ENCODE measurements around the gene HUNK.
"Not testable (repeated sequence)": the region's sequence is repeated elsewhere in the genome, so short reads cannot be mapped to it uniquely, and the experiment has no call there.

Gene HUNK

DNA sequence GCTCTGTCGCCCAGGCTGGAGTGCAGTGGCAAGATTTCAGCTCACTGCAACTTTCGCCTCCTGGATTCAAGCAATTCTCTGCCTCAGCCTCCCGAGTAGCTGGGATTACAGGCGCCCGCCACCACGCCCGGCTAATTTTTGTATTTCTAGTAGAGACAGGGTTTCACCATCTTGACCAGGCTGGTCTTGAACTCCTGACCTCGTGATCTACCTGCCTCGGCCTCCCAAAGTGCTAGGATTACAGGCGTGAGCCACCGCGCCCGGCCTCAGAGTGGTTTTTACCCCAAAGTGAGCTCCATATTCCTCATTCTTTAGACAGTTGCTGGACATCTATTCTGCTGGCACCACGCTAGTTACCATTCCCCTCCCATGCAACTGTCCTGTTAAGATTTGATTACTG lies 1.4 kb upstream of the HUNK start:
- DNase-seq, result not testable (repeated sequence)

DNA sequence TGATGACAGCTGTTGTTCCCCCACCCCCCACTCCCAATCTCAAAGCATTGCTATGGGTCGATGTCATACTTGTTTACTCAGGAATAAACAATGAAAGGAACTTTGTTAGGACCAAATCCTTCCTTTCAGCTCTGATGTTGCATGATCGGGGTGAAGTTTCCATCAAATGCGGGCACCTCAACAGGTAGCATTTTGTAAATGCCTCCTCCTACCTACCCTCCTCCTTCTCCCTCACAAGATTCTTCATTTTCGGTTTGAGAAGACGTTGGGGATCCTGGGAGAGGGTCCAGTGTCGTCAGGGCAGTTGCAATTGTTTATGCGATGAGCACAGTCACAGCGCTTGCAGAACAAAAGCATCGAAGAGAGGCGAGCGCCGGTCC lies 758 bp upstream of the HUNK start:
- DNase-seq, result no peak

DNA sequence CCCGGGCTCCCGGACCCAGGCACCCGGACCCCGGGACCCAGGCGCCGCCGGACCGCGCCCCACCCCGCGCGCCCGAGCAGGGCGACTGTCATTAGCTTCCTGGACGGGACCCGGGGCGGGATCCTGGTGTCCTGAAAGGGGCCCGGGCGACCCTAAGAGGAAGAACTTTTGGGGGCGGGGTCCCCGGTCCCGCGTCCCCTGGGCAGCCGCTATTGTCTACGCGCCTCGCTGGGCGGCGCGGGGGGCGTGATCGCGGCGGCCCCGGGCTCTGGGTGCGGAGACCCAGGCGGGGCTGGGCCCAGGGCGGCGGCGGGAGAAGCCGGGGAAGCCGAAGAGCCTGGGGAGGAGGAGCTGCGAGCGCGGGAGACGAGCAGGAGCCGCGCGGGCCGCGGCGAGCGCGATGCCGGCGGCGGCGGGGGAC lies 465 bp downstream of the HUNK start:
- DNase-seq, result peak; percentile 33

DNA sequence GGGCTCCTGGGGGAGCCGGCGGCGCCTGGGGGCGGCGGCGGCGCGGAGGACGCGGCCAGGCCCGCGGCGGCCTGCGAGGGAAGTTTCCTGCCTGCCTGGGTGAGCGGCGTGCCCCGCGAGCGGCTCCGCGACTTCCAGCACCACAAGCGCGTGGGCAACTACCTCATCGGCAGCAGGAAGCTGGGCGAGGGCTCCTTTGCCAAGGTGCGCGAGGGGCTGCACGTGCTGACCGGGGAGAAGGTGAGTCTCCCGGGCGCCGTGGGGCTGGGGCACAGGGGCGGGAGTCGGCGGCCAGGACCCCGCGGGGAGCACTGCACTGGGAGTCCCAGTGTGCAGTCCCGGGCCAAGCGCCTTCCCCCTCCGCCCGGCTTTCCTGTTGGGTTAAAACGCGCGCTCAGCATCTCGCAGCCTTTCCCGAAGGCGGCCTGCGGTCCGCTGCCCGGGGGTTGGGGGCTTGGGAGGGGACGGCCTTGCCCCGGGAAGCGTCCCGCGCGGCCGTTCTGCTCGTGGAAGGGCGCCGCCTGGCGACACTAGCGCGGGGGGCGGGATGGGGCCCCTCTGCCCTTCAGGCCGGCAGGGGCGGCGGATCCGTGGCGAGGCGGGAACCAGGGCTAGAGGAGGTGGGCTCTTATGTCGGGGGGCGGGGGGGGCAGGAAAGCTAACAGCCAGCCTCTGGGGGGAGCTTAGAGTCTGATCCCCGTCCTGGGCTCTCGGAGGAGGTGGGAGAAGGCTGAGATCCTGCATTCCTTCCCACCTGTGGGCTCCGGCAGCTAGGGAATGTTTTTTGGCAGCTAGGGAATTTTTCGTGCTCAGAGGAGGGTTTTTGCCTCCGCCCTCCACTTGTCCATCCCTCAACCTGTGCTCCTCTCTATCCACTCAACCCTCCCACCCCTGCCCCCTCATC lies 1.1 kb downstream of the HUNK start:
- peak; percentile 10 for DNase-seq

DNA sequence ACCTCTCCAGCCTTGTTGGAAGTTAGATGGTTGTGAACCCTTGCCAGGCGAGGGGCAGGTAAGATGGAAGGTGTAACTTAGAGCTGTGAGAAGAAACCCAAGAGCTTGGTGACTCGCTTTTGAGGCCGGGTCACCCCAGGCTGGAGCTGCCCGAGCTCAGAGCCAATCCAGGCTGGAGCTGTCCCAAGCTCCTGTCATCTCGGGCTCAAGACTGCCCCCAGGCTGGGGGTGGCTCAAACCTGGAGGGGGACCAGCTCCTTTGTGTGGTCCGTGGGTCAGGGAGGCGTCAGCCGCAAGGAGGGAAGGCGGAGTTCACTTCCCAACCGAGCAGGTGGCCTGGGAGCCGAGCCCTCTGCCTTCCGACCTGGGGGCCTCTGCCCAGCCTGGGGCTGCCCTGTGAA lies 2.0 kb downstream of the HUNK start:
- no peak for DNase-seq

DNA sequence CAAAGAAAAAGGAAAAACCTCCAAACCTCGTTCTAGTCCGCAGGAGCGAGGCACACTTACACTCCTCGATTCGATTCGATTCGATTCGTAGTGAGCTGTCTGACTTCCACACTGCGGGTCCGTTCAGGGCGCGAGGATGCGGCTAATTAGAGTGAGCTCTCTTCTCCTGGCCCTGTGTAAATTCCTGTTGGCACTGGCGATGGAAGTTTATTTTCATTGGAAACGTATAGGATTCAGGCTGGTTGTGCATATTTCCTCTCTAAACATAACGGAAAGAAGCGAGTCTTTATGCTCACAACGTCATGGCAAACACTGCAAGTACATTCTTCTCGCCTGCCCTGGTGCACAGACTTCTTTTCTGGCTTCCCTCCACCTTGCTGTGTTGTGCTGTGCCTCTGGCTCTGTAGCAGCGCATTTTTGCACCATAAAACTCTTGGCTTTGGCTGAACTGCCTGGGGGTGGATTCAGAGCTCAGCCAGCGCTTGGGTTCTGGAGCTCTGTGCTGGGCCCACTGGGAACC lies 2.7 kb downstream of the HUNK start:
- DNase-seq, result no peak

DNA sequence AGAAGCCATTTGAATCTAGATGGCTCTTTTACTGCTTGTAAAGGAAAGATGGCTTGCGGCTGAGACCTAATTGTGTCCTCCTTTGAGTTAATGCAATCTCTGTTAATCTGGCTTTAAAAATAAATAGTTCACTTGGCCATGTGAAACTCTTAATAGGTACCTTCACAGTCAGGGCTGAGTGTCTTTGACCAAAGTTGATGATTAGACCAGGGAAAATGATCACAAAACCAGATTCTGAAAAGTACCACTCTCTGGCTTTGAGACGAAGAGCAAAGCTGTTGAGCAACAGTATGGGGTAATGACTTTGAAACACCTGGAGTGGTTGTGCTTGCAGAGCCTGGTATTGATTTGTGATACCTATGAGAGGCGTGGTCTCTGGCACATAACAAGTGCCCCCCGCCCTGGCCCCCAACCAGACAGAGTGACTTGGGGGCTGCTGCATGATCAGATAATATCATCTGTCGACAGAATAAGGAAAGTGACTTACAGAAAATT lies 4.7 kb downstream of the HUNK start:
- no peak for DNase-seq

DNA sequence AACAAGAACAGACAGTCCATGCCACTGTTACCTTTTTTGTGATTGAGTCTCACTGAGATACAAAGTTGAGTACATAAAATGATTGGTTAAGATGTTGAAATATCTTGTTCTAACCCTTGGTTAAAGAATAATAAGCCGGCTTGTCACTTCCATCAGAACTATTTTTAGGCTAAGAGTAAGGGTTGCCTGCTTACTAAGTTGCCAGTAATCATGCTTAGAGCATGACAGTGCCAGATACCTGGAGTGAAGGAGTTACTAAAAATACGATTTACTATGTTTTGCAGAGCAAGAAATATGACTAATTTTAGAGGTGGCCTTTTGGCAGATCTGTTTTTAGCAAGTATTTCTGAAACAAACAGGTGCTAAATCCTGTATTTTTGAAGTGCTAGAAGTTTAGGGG lies 6.0 kb downstream of the HUNK start:
- DNase-seq, result no peak

DNA sequence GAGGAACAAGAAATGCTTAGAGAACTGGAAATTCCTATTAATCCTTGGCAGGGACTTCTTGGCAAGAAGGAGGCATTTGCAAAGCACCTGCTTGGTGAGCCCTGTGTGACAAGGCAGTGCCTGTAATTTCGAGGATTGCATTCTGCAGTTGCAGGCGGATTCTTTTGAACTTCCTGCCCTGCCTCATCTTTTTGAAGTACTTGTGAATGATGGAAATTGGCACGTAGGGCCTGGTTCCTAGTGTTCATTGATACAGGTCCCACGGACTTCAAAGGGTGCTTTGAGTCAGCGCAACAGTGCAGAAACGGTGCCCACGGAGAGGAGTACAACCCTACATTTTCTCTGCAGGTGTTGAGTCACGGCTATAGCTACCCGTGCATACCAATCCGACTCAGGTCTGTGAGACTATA lies 6.4 kb downstream of the HUNK start:
- no peak for DNase-seq

DNA sequence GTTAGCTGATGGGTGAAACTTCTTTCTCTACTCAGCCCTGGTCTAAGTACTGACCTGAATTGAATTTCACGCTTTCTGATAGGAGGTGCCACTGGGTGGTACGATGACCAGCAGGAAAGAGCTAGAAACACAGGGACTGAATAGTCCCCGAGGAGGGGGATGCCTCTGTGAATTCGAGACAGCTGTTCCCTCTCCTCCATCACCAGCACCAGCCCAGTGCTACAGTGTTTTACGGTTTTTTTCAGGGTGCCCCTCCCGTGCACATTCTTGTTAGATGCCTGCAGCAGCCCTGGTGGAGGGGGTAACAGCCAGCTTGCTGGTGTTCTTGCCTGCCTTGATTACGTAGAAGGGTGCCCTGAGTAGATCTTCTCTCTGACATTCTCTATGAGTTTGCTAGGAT lies 7.1 kb downstream of the HUNK start:
- DNase-seq, result no peak

DNA sequence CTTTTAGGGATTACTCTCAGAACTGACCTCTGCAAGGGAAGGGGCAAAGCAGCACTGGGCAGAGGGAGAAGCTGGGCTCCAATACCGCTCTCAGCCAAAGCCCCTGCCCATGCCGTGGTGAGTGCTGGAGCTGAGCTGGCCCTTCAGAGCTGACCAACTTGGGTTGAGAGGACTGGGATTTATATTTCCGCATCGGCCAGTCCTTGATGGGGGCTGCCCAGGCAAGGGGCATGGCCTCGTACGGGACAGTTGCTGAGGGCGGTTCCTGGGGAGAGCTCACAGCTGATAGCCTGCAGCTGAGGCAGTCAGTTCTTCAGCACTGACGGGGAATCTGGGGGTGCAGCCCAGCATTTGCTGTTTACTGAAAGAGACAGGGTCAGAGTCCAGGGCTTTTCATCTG lies 8.0 kb downstream of the HUNK start:
- DNase-seq, result no peak

DNA sequence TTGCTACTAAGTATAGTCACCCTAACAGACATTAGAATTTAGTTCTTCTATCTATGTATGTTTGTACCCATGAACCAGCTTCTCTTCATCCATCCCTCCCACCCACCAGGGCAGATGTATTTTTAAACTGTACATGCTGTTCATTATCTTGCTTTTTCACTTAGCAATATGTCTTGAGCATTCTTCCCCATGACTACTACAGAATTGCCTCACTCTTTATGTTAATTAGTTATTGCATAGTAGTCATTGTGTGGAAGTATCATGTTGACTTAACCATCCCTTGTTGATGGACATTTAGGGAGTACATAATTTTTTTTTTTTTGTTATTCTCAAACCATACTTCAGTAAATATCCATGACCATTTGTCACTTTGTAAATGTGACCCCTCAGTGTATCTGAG lies 9.9 kb downstream of the HUNK start:
- no peak for DNase-seq

DNA sequence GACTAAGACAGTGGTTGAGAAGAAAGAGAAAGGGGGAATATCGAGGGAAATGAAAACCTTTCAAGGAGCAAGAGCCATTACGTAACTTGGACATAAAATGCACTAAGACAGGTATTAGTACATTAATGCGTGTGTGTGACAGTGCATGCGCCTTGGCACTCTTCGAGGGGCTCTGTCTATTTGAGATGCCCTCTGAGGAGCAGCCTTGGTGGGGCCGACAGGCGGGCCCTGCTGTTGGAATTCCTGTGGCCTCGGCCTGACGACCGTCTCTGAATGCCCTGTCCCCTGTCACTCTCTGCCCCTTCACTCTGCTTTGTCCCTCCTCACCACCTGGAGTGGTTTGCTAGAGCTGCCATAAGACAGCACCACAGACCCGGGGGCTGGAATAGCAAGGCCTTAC lies 12.3 kb downstream of the HUNK start:
- DNase-seq, result no peak

DNA sequence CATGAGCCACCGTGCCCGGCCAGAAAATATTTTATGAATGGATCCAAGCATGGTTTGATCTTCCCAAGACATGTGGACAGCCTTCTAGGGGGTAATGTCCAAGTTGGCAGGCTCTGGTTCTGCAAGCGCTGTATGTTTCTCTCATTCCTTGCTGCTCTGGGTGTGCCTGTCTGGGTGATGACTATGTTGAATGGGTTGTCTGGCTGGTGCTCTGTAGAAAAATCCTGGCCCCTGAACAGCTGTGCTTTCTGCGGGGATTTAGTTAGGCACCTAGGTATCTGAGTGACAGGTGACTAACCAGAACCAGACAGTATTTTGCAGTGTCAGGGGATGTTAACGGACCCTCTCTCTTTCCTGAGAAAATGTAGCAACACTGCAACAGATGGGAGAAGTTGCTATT lies 14.1 kb downstream of the HUNK start:
- DNase-seq, result no peak

DNA sequence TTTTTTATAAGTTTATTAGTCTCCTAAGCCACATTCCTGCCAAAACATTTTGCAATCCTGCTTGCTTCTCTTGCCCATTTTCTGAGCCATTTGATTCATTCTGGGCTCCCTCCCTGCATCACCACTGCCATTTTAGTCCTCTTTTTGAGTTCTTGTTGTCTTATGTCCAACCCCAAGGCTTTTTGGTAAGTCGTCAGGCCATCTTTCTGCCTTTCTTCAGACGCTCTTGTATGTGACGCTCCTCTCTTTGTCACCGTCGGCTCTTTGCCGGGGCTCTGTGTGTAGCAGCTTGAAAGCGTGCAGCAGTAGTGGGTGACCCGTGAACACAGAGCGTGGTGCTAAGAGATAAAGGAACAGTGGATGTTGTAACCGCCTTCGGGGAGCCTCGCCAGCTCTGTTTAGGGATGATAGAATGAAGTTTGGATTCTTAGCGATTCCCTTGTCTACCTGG lies 14.6 kb downstream of the HUNK start:
- no peak for DNase-seq

DNA sequence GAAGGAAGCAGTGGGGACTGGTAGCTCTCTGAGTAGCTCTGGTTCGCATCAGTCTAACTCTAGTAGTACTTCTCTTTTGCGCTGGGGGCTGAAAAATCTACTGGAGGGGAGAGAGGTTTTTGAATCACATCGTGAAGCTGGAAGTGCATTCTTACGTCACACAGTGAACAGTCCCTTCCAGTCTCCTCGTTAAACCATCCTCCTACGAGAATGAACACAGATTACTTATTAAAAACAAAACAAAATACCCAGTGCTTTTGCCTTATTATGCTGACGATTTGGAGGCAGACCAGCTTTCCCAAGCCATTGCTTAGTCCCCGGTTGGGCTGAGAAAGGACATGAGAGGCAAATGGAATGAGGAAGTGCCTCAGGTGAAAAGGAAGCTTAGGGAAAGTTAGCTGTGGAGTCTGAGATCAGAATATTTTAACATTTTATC lies 16.1 kb downstream of the HUNK start:
- no peak for DNase-seq

DNA sequence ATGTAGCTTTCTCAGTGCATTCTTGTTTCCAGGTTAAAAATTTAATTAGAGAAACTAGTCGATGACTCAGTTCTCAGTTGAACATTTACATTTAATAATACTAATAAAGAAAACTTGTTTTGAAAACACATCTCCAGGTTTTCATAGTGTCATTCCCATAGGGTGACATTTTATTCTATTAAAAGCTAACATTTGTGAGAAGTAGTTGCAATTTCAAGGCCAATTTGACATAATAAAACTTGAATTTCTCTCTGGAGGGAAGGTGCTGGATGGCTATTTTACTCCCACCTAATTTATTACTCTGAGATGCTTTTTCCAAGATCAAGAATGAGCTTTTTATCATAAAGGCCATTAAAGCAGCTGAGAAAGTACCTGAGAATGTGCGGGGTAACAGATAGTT lies 16.6 kb downstream of the HUNK start:
- no peak for DNase-seq

DNA sequence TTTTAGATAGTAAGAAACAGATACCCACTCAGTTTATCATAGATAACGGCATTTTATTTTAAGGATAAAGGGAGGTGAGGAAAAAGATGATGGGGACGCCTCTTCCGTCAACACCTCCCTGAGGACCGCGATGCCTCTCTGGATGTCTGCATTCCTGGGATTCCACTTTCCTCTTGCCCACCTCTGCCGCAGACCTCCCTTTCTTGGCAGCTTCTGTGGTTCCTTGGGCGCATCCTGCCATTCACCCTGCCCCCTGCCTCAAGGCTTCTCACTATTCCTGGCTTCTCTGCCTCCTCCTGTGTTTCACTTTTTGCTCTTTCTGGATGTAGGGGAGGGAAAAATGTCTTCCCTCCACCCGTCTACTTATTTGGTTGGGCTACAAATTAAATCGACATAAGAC lies 19.9 kb downstream of the HUNK start:
- DNase-seq, result no peak

DNA sequence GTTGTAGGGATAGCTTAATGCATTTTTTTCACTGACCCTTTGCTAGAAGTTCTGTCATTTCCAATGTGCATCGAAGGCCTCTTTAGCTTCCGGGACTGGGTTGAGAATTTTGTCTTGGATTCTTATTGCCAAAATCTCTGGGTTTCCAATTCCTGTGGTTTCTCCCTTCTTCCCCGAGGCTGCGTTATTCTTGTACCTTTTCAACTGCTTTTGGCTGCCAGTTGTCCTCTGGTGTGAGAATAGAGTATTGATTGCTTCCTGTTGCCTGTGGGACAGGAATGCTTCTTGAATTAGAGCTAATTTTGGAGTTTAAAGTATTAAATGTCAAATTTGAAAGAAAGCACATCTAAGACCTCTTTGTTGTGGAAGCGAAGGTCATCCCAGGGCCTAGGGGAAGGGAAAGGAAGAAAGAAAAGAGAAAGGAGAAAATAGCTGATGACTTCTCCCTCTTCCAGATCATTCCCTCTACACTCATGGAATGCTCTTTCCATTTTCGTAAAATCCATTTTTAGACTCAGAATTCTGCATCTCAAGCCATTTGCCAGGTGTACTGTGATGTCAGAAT lies 21.1 kb downstream of the HUNK start:
- DNase-seq, result no peak

DNA sequence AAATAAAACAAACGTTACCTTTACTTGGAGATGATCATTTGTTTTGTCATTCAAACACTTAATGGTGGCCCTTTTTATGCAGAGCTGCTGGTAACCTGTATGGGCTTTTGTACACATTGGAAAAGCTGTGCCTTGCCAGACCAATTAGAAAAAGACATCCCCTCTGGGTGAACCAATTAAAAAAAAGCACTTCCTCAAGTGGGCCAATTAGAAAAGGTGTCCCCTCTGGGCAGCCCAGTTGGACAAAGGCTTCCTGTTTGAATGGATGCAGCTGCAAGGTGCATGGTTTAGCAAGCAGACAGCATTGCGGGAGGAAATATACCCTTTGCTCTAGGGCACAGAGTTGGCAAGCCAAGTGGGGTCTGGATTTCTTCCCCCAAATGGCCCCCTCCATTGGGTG lies 21.6 kb downstream of the HUNK start:
- peak; percentile 5 for DNase-seq

DNA sequence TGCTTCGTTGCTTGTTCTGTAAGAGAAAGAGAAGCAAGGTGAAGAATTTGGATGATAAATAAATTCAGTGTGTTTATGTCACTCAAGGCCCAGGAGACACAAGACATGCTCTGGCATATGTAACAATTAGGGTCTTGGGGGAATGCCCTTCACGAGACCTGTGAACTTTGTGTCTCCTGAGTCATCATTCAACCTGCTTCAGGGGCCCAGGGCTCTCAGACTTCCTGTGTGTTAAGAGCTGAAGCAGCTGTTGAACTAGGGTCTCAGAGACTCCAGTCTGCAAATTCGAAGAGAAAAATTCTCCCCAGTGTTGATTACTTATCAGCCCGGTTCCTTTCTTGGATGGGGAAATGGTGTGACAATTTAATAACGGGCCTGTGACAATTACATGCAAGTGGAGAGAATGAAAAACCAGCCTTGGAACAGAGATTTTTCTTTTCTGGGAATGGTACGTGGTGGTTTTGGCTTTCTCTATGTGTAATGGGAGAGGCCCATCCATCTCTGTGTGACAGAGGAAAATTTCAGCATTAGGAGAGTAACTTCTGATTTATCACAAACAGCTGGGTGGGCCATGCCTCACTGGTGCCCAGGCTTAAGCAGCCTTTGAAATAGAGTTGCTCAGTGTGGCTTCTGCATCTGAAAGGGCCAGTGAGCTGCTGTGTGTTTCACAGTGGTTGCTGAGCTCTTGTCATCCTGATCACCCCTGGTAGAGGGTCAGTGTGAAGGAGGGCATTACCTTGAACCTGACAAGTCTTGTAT lies 22.4 kb downstream of the HUNK start:
- no peak for DNase-seq

DNA sequence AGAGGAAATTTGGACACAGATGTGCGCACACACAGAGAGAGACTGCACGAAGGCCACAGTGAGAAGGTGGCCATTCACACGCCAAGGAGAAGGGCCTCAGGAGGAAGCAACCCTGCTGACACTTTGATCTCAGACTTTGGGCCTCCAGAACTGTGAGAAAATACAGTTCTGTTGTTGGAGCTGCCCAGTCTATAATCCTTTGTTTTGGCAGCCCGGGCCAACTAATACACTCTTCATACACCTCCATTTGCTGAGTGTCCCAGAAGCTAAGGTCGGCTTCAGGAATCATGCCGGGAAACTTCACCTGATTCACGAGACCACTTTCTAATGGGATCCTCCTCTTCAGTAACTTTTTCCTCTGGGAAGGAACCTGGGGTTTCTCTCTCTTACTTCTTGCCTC lies 23.2 kb downstream of the HUNK start:
- DNase-seq, result no peak

DNA sequence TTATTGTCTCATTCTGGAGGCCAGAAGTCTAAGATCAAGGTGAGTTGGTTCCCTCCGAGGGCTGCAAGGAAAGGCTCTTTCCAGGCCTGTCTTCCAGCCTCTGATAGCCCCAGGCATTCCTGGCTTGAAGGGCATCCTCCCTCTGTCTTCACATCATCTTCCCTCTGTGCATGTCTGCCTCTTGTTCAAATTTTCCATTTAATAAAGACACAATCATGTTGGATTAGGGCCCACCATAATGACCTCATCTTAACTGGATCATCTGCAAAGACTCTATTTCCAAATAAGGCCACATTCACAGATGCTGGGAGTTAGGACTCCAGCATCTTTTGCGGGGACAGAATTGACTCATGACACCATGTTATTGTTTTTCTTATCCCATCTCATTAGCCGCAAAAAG lies 24.5 kb downstream of the HUNK start:
- DNase-seq, result no peak

All from NCI-H146 (cell line).